Activated CD4-positive, alpha-beta memory T cell treated with anti-CD3 and anti-CD28 coated beads, Interleukin-2, amount 10 ng/mL, durations not matched to agents 7 days and 5 days (primary cell): Measurements from ENCODE around the gene ALDH16A1. TPM values are rescaled to one million over a fixed set of nuclear protein-coding genes. Genes with fewer than 3 reads are reported as not detected.

Experiments used
- CTCF ChIA-PET: fragments of 350-600 bp; sonication (Branson Sonifier 250); formaldehyde crosslinking; loops from one replicate; lab custom pipeline; 2021; ENCODE audit warnings: antibody characterized with exemption, inconsistent platforms; lab: Charles Lee
- POLR2A ChIA-PET: fragments of 350-600 bp; sonication (Branson Sonifier 250); formaldehyde crosslinking; loops from one replicate; lab custom pipeline; 2021; ENCODE audit warnings: antibody characterized with exemption; lab: Charles Lee
- DNase-seq: peaks from one replicate; pipeline ENCODE4 v3.0.0-alpha.2; 2020
- H3K27ac Mint-ChIP-seq: one replicate; pipeline ENCODE4 v1.8.0; 2021; ENCODE audit warnings: mild to moderate bottlenecking, mixed read lengths
- H3K27me3 Mint-ChIP-seq: one replicate; pipeline ENCODE4 v1.8.0; 2021; ENCODE audit warnings: mixed read lengths
- H3K36me3 Mint-ChIP-seq: one replicate; pipeline ENCODE4 v1.8.0; 2021; ENCODE audit warnings: low read depth, mixed read lengths
- H3K4me1 Mint-ChIP-seq: one replicate; pipeline ENCODE4 v1.8.0; 2021; ENCODE audit warnings: mixed read lengths
- H3K4me3 Mint-ChIP-seq: one replicate; pipeline ENCODE4 v1.8.0; 2021; ENCODE audit warnings: mild to moderate bottlenecking, mixed read lengths
- H3K9me3 Mint-ChIP-seq: one replicate; pipeline ENCODE4 v1.8.0; 2021; ENCODE audit warnings: mixed read lengths
- total RNA-seq, 2 experiments: library from RNA; stranded (reverse); gene quantifications; one replicate each; pipeline ENCODE4 v1.2.3, GENCODE V29; 2021

Gene ALDH16A1
- total RNA-seq, 2 experiments from 2014 or later, result 34.1 to 36.6 TPM

GRCh38 chr19:49496574-49497008 is 43.6 kb downstream of the ALDH16A1 start:
- peak overlapping the region; percentile 98 for H3K4me3 Mint-ChIP-seq
- peak overlapping the region; percentile 99 for H3K27ac Mint-ChIP-seq
- ChIA-PET POLR2A (interaction anchor here (0.5 to 3.6 kb wide), 14 partner anchors 20 to 380 kb away, joined by 3 to 27 read pairs (median 4); partner anchors contain the start of genes ALDH16A1, FLT3LG, PIH1D1 and RRAS), CTCF (interaction anchor here (1.0 to 2.3 kb wide), 7 partner anchors 9 to 180 kb away, joined by 3 to 8 read pairs (median 4); partner anchors contain the start of genes FLT3LG and RPL13A)
- DNase-seq, result no peak
- H3K27me3 Mint-ChIP-seq, result no peaks in the 10 kb centered on the region
- no peaks in the 10 kb centered on the region for H3K9me3 Mint-ChIP-seq
- H3K4me1 Mint-ChIP-seq, result peaks cover 67% of the 10 kb centered on the region
- peaks cover 62% of the 10 kb centered on the region for H3K36me3 Mint-ChIP-seq

- POLR2A ChIA-PET, result interaction anchor here (0.5 to 3.6 kb wide), 10 partner anchors 24 to 167 kb away, joined by 3 to 27 read pairs (median 4); partner anchors contain the start of genes ALDH16A1, FLT3LG, PIH1D1 and RRAS
- Mint-ChIP-seq H3K4me1 (peaks cover 67% of the 10 kb centered on the region), H3K9me3 (no peaks in the 10 kb centered on the region), H3K27ac (peak overlapping the region; percentile 99), H3K27me3 (no peaks in the 10 kb centered on the region), H3K36me3 (peaks cover 56% of the 10 kb centered on the region), H3K4me3 (peak overlapping the region; percentile 98)
- CTCF ChIA-PET, result interaction anchor here (1.0 to 2.3 kb wide), 6 partner anchors 9 to 52 kb away, joined by 3 to 8 read pairs (median 4); partner anchors contain the start of genes FLT3LG and RPL13A
- peak; percentile 84 for DNase-seq
Observed at GRCh38 chr19:49497047-49497788, 44.2 kb downstream of the ALDH16A1 start.

GRCh38 chr19:49497789-49498103 is 44.7 kb downstream of the ALDH16A1 start:
- H3K27me3 Mint-ChIP-seq, result no peaks in the 10 kb centered on the region
- H3K4me3 Mint-ChIP-seq, result peak overlapping the region; percentile 98
- H3K9me3 Mint-ChIP-seq, result no peaks in the 10 kb centered on the region
- DNase-seq, result no peak
- H3K36me3 Mint-ChIP-seq, result peaks cover 51% of the 10 kb centered on the region
- peaks cover 67% of the 10 kb centered on the region for H3K4me1 Mint-ChIP-seq
- ChIA-PET CTCF (interaction anchor here (1.6 kb wide), 1 partner anchor 10 kb away, joined by 4 read pairs; the partner anchor contains the start of gene RPL13A), POLR2A (interaction anchor here (1.1 to 2.8 kb wide), 3 partner anchors 24 to 167 kb away, joined by 3 to 7 read pairs (median 6); partner anchors contain the start of gene FLT3LG)
- H3K27ac Mint-ChIP-seq, result peak overlapping the region; percentile 99

DNA sequence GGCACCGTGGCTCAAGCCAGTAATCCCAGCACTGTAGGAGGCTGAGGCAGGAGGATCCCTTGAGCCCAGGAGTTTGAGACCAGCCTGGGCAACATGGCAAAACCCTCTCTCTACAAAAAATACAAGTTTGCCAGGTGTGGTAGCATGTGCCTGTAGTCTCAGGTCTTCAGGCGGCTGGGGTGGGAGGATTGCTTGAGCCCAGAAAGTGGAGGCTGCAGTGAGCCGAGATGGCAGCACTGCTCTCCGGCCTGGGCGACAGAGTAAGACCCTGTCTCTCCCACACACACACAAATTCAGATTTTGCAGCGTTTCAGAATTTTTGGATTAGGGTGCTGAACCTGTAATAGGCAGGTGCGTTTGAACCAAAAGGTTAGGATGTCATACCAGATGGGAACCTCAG is 45.5 kb downstream of the ALDH16A1 start:
- Mint-ChIP-seq H3K4me3 (peak overlapping the region; percentile 98), H3K36me3 (peaks cover 43% of the 10 kb centered on the region), H3K27ac (peak overlapping the region; percentile 99), H3K9me3 (no peaks in the 10 kb centered on the region), H3K27me3 (no peaks in the 10 kb centered on the region), H3K4me1 (peaks cover 67% of the 10 kb centered on the region)
- ChIA-PET POLR2A (interaction anchor here (0.7 to 2.8 kb wide), 7 partner anchors 29 to 219 kb away, joined by 3 to 7 read pairs (median 3); partner anchors contain the start of gene PTH2), CTCF (interaction anchor here (0.7 to 1.7 kb wide), 5 partner anchors 8 to 48 kb away, joined by 3 to 7 read pairs (median 3); partner anchors contain the start of genes ALDH16A1 and RPL13A)
- DNase-seq, result no peak

DNA sequence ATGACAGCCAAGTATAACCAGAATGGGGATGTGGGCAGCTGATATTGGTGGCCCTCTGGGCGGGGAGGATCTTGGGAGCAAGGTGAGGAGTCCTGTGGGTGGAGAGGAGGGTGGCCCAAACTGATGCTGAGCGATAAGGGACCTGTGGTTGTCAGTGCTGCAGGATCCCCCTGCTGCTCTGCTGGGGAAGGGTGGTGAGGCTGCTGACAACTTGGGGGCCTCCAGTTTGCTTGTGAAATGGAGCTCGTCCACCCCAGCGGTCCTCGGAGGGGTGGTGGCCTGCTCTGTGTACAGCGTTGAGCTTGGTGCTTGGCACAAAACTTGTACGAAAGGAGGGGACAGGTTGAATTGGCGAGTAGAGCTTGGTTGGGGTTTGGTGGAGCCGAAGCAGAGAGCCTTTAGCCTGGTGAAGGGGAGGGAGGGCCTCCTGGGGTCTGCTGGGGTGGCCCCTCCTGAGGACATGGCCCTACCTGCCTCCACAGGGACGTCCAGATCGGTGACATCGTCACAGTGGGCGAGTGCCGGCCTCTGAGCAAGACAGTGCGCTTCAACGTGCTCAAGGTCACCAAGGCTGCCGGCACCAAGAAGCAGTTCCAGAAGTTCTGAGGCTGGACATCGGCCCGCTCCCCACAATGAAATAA is 46.1 kb downstream of the ALDH16A1 start:
- ChIA-PET POLR2A (interaction anchor here (0.6 to 2.8 kb wide), 11 partner anchors 29 to 539 kb away, joined by 3 to 7 read pairs (median 3); partner anchors contain the start of genes AKT1S1, PTH2 and TBC1D17), CTCF (interaction anchor here (0.7 to 1.7 kb wide), 6 partner anchors 8 to 50 kb away, joined by 3 to 7 read pairs (median 3); partner anchors contain the start of genes ALDH16A1 and RPL13A)
- peak; percentile 72 for DNase-seq
- H3K4me1 Mint-ChIP-seq, result peaks cover 65% of the 10 kb centered on the region
- no peaks in the 10 kb centered on the region for H3K9me3 Mint-ChIP-seq
- H3K4me3 Mint-ChIP-seq, result peak overlapping the region; percentile 98
- peaks cover 42% of the 10 kb centered on the region for H3K36me3 Mint-ChIP-seq
- no peaks in the 10 kb centered on the region for H3K27me3 Mint-ChIP-seq
- peak overlapping the region; percentile 99 for H3K27ac Mint-ChIP-seq

- peak overlapping the region; percentile 81 for H3K27ac Mint-ChIP-seq
- no peaks in the 10 kb centered on the region for H3K27me3 Mint-ChIP-seq
- DNase-seq, result peak; percentile 63
- H3K4me1 Mint-ChIP-seq, result peaks cover 51% of the 10 kb centered on the region
- ChIA-PET POLR2A (interaction anchor here (0.6 to 2.3 kb wide), 13 partner anchors 13 to 831 kb away, joined by 3 to 12 read pairs (median 5); partner anchors contain the start of genes PRMT1 and RPL13A), CTCF (interaction anchor here (0.6 to 10.8 kb wide), 16 partner anchors 27 to 195 kb away, joined by 3 to 255 read pairs (median 4); partner anchors contain the start of gene PRMT1)
- H3K36me3 Mint-ChIP-seq, result peaks cover 25% of the 10 kb centered on the region
- H3K9me3 Mint-ChIP-seq, result no peaks in the 10 kb centered on the region
- no peak overlapping the region for H3K4me3 Mint-ChIP-seq
Observed at GRCh38 chr19:49502866-49503581, 50.0 kb downstream of the ALDH16A1 start.

- Mint-ChIP-seq H3K27me3 (no peaks in the 10 kb centered on the region), H3K4me3 (no peak overlapping the region), H3K36me3 (peaks cover 20% of the 10 kb centered on the region), H3K27ac (no peak overlapping the region), H3K9me3 (no peaks in the 10 kb centered on the region), H3K4me1 (peaks cover 46% of the 10 kb centered on the region)
- no peak for DNase-seq
- ChIA-PET CTCF (interaction anchor here (0.6 to 10.8 kb wide), 11 partner anchors 27 to 194 kb away, joined by 3 to 255 read pairs (median 4); partner anchors contain the start of gene PRMT1), POLR2A (interaction anchor here (0.6 to 2.3 kb wide), 11 partner anchors 16 to 830 kb away, joined by 3 to 12 read pairs (median 5); partner anchors contain the start of genes PRMT1 and RPL13A)
Observed at GRCh38 chr19:49503582-49503962, 50.5 kb downstream of the ALDH16A1 start.

- H3K4me3 Mint-ChIP-seq, result no peak overlapping the region
- H3K27me3 Mint-ChIP-seq, result no peaks in the 10 kb centered on the region
- ChIA-PET POLR2A (interaction anchor here (0.9 to 1.6 kb wide), 7 partner anchors 14 to 73 kb away, joined by 3 to 18 read pairs (median 4); partner anchors contain the start of gene NOSIP), CTCF (interaction anchor here (0.6 to 10.8 kb wide), 17 partner anchors 13 to 171 kb away, joined by 3 to 255 read pairs (median 4); partner anchors contain the start of genes PRMT1, RCN3 and RRAS)
- no peak overlapping the region for H3K27ac Mint-ChIP-seq
- no peaks in the 10 kb centered on the region for H3K36me3 Mint-ChIP-seq
- DNase-seq, result peak; percentile 85
- peaks cover 33% of the 10 kb centered on the region for H3K4me1 Mint-ChIP-seq
- no peaks in the 10 kb centered on the region for H3K9me3 Mint-ChIP-seq
Observed at GRCh38 chr19:49506575-49507105, 53.6 kb downstream of the ALDH16A1 start.

GRCh38 chr19:49507803-49508494 is 54.9 kb downstream of the ALDH16A1 start:
- Mint-ChIP-seq H3K4me3 (no peak overlapping the region), H3K27ac (no peak overlapping the region), H3K4me1 (peaks cover 29% of the 10 kb centered on the region), H3K27me3 (no peaks in the 10 kb centered on the region), H3K9me3 (no peaks in the 10 kb centered on the region), H3K36me3 (no peaks in the 10 kb centered on the region)
- CTCF ChIA-PET, result interaction anchor here (1.0 to 10.8 kb wide), 8 partner anchors 27 to 177 kb away, joined by 3 to 255 read pairs (median 6); no protein-coding TSS in a partner anchor
- POLR2A ChIA-PET, result interaction anchor here (1.1 to 1.8 kb wide), 2 partner anchors 58 to 71 kb away, joined by 3 to 4 read pairs; no protein-coding TSS in a partner anchor
- no peak for DNase-seq

GRCh38 chr19:49512970-49513745 is 60.1 kb downstream of the ALDH16A1 start:
- no peaks in the 10 kb centered on the region for H3K9me3 Mint-ChIP-seq
- peak overlapping the region; percentile 69 for H3K4me3 Mint-ChIP-seq
- peak overlapping the region; percentile 62 for H3K27ac Mint-ChIP-seq
- CTCF ChIA-PET, result interaction anchor here (0.6 to 3.1 kb wide), 3 partner anchors 34 to 1744 kb away, joined by 3 to 17 read pairs (median 14); no protein-coding TSS in a partner anchor
- POLR2A ChIA-PET, result interaction anchor here (0.5 to 1.7 kb wide), 4 partner anchors 12 to 56 kb away, joined by 3 to 5 read pairs (median 3); no protein-coding TSS in a partner anchor
- no peaks in the 10 kb centered on the region for H3K36me3 Mint-ChIP-seq
- DNase-seq, result no peak
- H3K27me3 Mint-ChIP-seq, result no peaks in the 10 kb centered on the region
- H3K4me1 Mint-ChIP-seq, result peaks cover 25% of the 10 kb centered on the region
